Measurements from ENCODE around the gene BLM.
"Not testable (repeated sequence)": the region's sequence is repeated elsewhere in the genome, so short reads cannot be mapped to it uniquely, and the experiment has no call there.

The BLM gene

DNA sequence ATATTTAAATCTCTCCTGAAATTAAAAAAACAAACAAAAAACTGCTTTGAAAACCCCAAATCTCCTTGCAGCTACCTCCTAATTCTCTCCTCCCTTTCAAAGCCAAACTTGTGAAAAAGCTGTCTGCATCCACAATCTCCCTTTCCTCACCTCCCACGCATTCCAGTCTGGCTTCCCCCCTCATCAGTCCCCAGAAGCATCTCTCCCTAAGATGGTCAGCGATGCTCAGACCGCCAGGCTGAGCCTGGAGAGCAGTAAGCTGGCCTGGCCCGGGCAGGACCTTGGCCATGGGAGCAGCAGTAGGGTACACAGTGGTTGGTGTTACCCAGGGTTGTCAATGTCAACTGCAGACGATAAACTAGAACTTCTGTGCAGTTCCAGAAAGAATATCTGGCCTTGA lies 32.9 kb upstream of the BLM start:
- Histone ChIP-seq H3K36me3 (ENCODE audit: insufficient read depth, low read length) (no peaks in the 10 kb centered on the region), H3K9ac (ENCODE audit: low read depth, low read length) (no peak overlapping the region), H3K4me1 (ENCODE audit: insufficient read depth, low read length) (no peaks in the 10 kb centered on the region), H3K9me3 (ENCODE audit: control insufficient read depth, insufficient read depth, low read length) (no peaks in the 10 kb centered on the region)

DNA sequence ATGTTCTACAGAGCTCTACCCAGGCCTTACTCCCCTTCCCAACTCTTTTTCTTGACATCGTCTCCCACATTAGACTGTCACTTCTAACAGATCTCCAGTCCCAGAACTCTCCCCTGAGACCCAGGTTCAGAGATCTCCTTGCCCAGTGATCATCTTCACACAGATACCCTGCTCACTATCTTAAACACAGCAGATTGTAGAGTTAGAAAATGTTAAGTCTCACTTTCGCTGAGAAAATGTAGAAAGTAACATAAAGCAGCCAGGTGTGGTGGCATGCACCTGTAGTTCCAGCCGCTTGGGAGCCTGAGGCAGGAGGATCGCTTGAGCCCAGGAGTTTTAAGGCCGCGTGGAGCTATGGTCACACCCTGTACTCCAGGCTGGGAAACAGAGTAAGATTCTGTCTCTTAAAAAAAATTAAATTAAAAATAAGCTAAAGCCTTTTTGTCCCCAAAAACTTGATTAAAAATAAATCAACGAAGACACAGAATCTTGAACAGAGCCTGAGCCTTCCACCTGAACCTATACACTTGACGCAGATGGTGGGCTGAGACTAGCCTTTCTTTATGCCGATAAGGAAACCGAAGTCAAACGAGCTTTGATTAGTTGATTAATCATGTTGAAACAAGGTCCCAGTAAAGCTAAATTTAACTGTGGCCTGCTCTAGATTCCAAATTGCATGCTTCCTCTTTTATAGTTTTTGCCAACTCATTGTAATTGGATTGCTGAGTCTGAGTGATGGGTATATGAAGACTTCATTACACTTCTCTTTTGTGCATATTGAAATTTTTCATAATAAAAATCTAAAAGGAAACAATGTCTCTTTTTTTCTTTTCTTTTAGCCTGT lies 31.3 kb upstream of the BLM start:
- H3K9ac ChIP-seq (ENCODE audit: low read depth, low read length): no peak overlapping the region
- no peaks in the 10 kb centered on the region for H3K9me3 ChIP-seq (ENCODE audit: control insufficient read depth, insufficient read depth, low read length)
- H3K4me1 ChIP-seq (ENCODE audit: insufficient read depth, low read length): no peaks in the 10 kb centered on the region
- H3K36me3 ChIP-seq (ENCODE audit: insufficient read depth, low read length): no peaks in the 10 kb centered on the region

DNA sequence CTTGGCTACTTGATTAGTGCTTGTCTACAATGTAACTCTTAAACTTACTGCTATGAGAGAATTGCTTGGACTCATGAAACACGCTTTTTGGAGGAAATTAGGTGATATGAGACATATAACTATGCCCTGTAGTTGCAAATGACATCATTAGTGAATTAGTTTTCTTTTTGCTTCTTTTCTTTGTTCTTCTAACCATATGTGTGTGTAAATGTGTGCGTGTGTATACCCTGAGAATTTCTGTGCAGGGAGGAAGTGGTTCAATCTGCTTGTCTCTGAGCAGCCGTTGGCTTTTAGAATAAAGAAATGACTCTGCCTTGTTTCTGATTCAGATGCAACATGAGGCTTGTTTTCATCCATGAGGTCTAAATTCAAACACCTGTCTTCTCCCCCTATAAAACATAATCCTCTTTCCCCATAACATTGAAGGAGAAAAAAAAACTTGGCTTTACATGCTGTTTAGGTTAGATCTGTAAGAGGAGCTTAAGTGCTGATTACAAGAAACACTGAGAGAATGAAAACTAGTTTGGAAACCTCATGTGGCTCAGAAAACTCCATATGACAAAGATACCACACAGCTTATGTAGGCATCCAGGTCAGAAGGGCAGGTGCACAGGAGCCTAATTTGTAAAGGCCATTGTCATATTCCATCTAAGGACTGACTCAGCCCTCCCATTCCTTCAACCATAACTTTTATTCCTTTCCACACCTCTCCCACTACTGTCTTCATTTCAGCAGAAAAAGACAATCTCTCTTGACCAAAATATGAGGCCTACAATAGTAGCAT lies 30.5 kb upstream of the BLM start:
- Histone ChIP-seq H3K36me3 (ENCODE audit: insufficient read depth, low read length) (no peaks in the 10 kb centered on the region), H3K9me3 (ENCODE audit: control insufficient read depth, insufficient read depth, low read length) (no peaks in the 10 kb centered on the region), H3K9ac (ENCODE audit: low read depth, low read length) (no peak overlapping the region), H3K4me1 (ENCODE audit: insufficient read depth, low read length) (no peaks in the 10 kb centered on the region)

DNA sequence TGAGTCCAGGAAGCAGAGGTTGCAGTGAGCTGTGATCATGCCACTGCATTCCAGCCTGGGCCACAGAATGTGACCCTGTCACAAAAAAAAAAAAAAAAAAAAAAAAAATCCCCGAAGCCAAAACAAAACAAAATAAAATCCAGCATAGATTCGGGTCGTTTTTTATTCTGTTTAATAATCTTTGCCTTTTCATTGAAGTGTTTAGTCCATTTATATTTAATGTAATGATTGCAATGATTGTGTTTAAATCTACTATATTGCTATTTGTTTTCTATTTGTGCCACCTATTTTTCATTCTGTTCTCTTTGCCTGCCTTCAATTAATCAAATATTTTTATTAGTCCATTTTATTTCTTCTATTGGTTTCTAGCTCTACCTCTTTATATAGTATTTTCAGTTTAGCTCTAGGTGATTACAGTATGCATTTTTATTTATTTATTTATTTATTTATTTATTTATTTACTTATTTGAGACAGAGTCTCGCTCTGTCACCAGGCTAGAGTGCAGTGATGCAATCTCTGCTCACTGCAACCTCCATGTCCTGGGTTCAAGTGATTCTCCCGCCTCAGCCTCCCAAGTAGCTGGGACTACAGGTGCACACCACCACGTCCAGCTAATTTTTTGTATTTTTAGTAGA lies 27.7 kb upstream of the BLM start:
- H3K4me1 ChIP-seq (ENCODE audit: insufficient read depth, low read length); H3K9me3 ChIP-seq (ENCODE audit: control insufficient read depth, insufficient read depth, low read length); H3K36me3 ChIP-seq (ENCODE audit: insufficient read depth, low read length); H3K9ac ChIP-seq (ENCODE audit: low read depth, low read length): not testable (repeated sequence)

DNA sequence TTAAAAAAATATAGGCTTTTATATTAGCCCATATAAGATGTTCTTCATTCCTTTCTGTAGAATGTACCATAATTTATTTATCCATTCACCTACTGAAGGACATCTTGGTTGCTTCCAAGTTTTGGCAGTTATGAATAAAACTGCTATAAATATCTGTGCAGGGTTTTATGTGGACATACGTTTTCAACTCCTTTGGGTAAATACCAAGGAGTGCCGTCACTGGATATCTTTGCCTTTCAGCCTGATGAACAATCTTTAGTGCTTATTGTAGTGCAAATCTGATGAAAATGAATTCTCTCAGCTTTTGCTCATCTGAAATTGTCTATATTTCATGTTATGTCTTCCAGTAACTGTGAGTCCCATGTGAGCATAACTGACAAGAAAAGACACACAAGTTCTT lies 26.6 kb upstream of the BLM start:
- H3K4me1 ChIP-seq (ENCODE audit: insufficient read depth, low read length): no peaks in the 10 kb centered on the region
- H3K9me3 ChIP-seq (ENCODE audit: control insufficient read depth, insufficient read depth, low read length): no peaks in the 10 kb centered on the region
- no peaks in the 10 kb centered on the region for H3K36me3 ChIP-seq (ENCODE audit: insufficient read depth, low read length)
- H3K9ac ChIP-seq (ENCODE audit: low read depth, low read length): no peak overlapping the region

DNA sequence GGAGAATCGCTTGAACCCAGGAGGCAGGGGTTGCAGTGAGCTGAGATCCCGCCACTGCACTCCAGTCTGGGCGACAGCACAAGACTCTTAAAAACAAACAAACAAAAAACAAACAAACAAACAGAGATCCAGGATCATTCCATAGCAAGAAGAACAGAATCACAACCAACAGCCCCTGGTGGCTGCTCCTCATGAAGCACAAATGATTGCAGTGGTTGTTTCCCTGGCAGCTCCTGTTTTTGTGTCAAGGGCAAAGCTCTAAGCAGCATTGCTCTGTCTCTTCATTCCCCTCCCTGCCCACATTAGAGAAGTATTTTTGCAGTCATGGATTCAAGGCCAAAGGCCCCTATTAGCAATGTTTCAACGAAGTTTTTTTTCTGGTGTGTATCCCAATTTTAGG lies 25.8 kb upstream of the BLM start:
- Histone ChIP-seq H3K36me3 (ENCODE audit: insufficient read depth, low read length) (no peaks in the 10 kb centered on the region), H3K4me1 (ENCODE audit: insufficient read depth, low read length) (no peaks in the 10 kb centered on the region), H3K9me3 (ENCODE audit: control insufficient read depth, insufficient read depth, low read length) (no peaks in the 10 kb centered on the region), H3K9ac (ENCODE audit: low read depth, low read length) (no peak overlapping the region)

DNA sequence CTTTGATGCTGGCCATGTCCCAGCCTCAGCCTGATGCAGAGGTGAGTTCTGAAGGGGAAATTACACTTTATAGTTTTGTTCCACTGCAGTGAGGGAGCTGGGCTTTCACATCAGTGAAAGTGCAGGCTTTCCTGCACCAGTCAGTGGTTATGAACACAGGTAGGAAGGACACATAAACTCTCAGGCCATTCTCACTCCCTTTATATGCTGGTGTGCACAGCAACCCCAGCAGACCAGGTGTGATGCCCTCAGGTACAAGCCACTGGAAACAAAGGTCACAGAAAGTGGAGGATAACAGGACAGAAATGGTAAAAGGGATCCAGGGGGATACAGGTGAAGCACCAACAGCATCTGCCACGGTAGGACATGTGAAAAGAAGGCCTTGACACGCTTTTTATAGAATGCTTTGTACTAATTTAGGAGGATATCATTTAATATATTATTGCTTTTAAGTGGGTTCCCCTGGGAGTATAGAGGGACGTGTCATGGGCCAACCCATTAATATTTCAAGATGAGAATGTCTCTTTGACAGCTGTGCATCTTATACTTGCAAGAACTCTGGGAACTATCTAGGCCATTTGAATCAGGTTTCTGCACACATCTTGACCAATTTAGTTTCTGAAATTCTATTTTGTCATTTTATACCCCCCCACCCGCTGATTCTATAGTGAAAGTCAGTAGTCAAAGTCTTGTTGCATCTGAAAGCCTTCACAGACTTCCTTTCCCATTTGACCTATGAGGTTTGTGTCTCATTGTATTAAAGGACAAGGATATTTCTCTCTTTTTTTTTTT lies 25.0 kb upstream of the BLM start:
- H3K36me3 ChIP-seq (ENCODE audit: insufficient read depth, low read length): no peaks in the 10 kb centered on the region
- no peaks in the 10 kb centered on the region for H3K9me3 ChIP-seq (ENCODE audit: control insufficient read depth, insufficient read depth, low read length)

DNA sequence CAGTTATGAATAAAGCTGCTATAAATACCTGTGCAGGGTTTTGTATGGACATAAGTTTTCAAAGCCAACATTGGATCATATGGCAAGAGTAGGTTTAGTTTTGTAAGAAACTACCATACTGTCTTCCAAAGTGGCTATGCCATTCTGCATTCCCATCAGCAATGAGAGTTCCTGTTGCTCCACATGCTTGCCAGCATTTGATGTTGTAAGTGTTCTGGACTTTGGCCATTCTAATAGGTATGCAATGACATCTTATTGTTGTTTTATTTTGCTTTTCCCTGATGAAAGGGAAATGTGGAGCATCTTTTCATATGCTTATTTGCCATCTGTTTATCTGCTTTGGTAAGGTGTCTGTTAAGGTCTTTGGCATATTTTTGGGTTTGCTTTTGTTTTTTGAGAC lies 22.2 kb upstream of the BLM start:
- H3K9me3 ChIP-seq (ENCODE audit: control insufficient read depth, insufficient read depth, low read length): no peaks in the 10 kb centered on the region
- H3K9ac ChIP-seq (ENCODE audit: low read depth, low read length): no peak overlapping the region
- no peaks in the 10 kb centered on the region for H3K36me3 ChIP-seq (ENCODE audit: insufficient read depth, low read length)
- H3K4me1 ChIP-seq (ENCODE audit: insufficient read depth, low read length): no peaks in the 10 kb centered on the region

More for the DNA sequence above, 25.0 kb upstream of the BLM start:
- no peak overlapping the region for H3K9ac ChIP-seq (ENCODE audit: low read depth, low read length)
- no peaks in the 10 kb centered on the region for H3K4me1 ChIP-seq (ENCODE audit: insufficient read depth, low read length)

DNA sequence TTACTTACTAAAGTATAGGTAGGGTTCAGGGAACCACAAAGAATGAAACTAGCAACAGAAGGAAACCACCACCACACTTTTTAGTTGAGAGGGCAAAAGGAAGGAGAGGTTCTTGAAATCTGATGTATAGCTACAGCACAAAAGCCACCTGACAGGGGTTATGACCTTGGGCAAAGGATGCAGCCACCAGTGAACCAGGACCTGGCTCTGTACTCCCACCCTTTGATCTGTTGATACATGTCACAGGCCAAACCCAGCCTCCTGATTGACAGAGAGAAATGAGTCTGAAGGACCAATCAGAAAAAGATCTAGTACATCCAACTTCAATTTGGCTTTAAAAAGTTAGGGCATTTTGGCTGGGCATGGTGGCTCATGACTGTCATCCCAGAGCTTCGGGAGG lies 20.0 kb upstream of the BLM start:
- Histone ChIP-seq H3K36me3 (ENCODE audit: insufficient read depth, low read length) (no peaks in the 10 kb centered on the region), H3K9me3 (ENCODE audit: control insufficient read depth, insufficient read depth, low read length) (no peaks in the 10 kb centered on the region), H3K9ac (ENCODE audit: low read depth, low read length) (no peak overlapping the region), H3K4me1 (ENCODE audit: insufficient read depth, low read length) (no peaks in the 10 kb centered on the region; the same call in 1 of the 2 replicates)

DNA sequence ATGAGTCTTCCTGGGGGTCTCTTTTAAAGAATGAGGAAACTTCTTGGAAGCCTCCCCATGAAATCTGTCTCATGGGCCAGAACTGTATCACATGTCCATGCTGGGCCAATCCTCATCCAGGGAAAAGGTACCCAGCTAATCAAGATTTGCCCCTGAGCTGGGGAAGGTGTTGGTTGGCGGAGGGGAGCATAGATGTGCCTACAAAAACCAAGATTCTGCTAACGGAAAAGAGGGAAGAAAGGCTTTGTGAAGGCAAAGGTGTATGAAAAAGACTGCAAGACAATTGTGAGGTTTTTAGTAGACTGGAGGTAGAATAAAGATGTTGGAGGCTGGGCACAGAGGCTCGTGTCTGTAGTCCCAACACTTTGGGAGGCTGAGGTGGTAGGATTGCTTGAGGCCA lies 18.5 kb upstream of the BLM start:
- H3K4me1 ChIP-seq (ENCODE audit: insufficient read depth, low read length): no peaks in the 10 kb centered on the region; the same call in 1 of the 2 replicates
- H3K36me3 ChIP-seq (ENCODE audit: insufficient read depth, low read length): no peaks in the 10 kb centered on the region

DNA sequence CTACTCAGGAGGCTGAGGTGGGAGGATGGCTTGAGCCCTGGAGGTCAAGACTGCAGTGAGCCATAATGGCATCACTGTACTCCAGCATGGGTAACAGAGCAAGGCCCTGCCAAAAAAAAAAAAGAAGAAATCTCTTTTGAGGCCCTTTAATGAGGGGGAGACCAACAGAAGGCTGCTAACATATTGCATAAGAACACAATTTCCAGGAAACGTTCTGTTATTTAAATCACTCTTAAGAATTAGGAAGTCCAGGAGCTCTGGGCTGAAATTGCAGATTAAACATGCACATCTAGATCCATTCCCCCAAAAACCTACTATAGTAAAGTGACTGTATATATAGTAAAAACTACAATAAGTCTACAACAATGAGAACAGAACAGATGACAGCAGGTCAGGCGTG lies 16.1 kb upstream of the BLM start:
- Histone ChIP-seq H3K9ac (ENCODE audit: low read depth, low read length) (no peak overlapping the region), H3K36me3 (ENCODE audit: insufficient read depth, low read length) (no peaks in the 10 kb centered on the region), H3K9me3 (ENCODE audit: control insufficient read depth, insufficient read depth, low read length) (no peaks in the 10 kb centered on the region), H3K4me1 (ENCODE audit: insufficient read depth, low read length) (no peaks in the 10 kb centered on the region; the same call in 1 of the 2 replicates)

More for the DNA sequence above, 18.5 kb upstream of the BLM start:
- Histone ChIP-seq H3K9ac (ENCODE audit: low read depth, low read length) (no peak overlapping the region), H3K9me3 (ENCODE audit: control insufficient read depth, insufficient read depth, low read length) (no peaks in the 10 kb centered on the region)

DNA sequence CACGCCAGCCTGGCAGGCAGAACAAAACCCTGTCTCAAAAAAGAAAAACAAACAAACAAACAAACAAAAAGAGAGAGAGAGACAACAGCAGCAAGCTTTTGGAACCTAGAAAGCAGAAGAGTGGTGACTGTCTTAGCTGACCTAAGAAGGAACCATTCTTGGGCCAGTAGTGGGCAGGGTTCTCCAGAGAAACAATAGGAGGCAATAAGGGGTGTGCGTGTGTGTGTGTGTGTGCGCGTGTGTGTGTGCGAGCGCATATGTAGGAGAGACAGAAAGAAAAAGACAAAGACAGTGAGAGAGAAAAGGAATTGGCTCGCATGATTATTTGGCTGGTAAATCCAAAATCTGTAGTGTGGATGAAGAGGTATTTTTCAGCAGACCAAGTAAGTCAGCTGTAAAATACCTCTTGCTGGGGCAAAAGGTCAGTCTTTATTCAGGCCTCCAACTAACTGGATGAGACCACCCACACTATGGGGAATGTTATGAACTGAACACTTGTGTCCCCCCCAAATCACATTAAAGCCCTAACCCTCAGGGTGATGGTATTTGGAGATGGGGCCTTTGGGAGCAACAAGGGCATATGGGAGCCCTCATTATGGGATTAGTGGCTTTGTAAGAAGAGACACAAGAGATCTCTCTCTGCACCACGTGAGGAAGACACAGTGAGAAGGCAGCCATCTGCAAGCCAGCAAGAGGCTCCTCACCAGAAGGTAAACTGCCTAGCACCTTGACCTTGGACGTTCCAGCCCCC lies 15.1 kb upstream of the BLM start:
- Histone ChIP-seq H3K36me3 (ENCODE audit: insufficient read depth, low read length) (no peaks in the 10 kb centered on the region), H3K9me3 (ENCODE audit: control insufficient read depth, insufficient read depth, low read length) (no peaks in the 10 kb centered on the region), H3K4me1 (ENCODE audit: insufficient read depth, low read length) (no peaks in the 10 kb centered on the region; the same call in 1 of the 2 replicates), H3K9ac (ENCODE audit: low read depth, low read length) (no peak overlapping the region)

DNA sequence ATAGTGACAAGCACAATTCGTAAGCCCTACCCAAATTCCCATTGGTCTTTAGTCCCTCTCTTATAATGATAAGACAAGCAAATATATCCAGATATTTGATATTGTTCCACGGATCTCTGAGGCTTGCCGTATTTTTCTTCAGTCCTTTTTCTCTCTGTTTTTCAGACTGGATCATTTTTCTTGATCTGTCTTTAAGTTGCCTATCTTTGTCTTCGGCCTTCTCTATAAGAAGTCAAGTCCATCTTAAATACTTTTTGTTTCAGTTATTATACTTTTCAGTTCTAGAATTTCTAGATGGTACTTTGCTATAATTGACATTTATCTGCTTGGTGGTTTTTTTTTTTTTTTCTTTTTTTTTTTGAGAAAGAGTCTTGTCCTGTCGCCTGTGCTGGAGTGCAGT lies 13.7 kb upstream of the BLM start:
- H3K4me1 ChIP-seq (ENCODE audit: insufficient read depth, low read length): no peaks in the 10 kb centered on the region; the same call in 1 of the 2 replicates
- no peak overlapping the region for H3K9ac ChIP-seq (ENCODE audit: low read depth, low read length)
- H3K9me3 ChIP-seq (ENCODE audit: control insufficient read depth, insufficient read depth, low read length): no peaks in the 10 kb centered on the region
- H3K36me3 ChIP-seq (ENCODE audit: insufficient read depth, low read length): no peaks in the 10 kb centered on the region

Measured in ES-I3 (cell line).